Chondrocyte (in vitro differentiated cells): ENCODE results near the gene TEDC1. TPM values are rescaled to one million over a fixed set of nuclear protein-coding genes. Genes with fewer than 3 reads are reported as not detected.
A peak's percentile ranks its signal among the peaks of the same experiment; 100 is the strongest.

Experiments
- DNase-seq: peaks from one replicate; pipeline ENCODE4 v3.0.0; 2021; ENCODE audit warnings: mixed read lengths, low spot score
- H3K27ac Mint-ChIP-seq: one replicate; pipeline ENCODE4 v1.8.0; 2021; ENCODE audit warnings: mild to moderate bottlenecking, moderate library complexity, mixed read lengths; ENCODE audit not compliant: unreplicated experiment
- H3K27me3 Mint-ChIP-seq: 2 replicates; pipeline ENCODE4 v1.8.0; 2021; ENCODE audit warnings: low read depth, mixed read lengths
- H3K36me3 Mint-ChIP-seq: 2 replicates; pipeline ENCODE4 v1.8.0; 2021; ENCODE audit warnings: low read depth, mixed read lengths
- H3K4me1 Mint-ChIP-seq: 2 replicates; pipeline ENCODE4 v1.8.0; 2021; ENCODE audit warnings: low read depth, mild to moderate bottlenecking, mixed read lengths
- H3K4me3 Mint-ChIP-seq: one replicate; pipeline ENCODE4 v1.8.0; 2021; ENCODE audit warnings: mild to moderate bottlenecking, moderate library complexity, mixed read lengths; ENCODE audit not compliant: unreplicated experiment
- H3K9me3 Mint-ChIP-seq: 2 replicates; pipeline ENCODE4 v1.8.0; 2021; ENCODE audit warnings: low read depth, mixed read lengths
- CTCF ChIP-seq: fragments of 200-600 bp; sonication (generic); IDR thresholded peaks from 2 replicates; pipeline ENCODE4 v1.5.0; 2021; ENCODE audit warnings: antibody characterized with exemption, mild to moderate bottlenecking, moderate library complexity
- total RNA-seq: library from RNA; stranded (reverse); gene quantifications from 3 replicates; pipeline ENCODE4 v1.2.1, GENCODE V29; 2021

TEDC1 gene
- total RNA-seq, 1 donor from 2014 or later, result 12.9 TPM

GRCh38 chr14:105445901-105446845, 44.9 kb upstream of the TEDC1 start:
- Mint-ChIP-seq H3K27ac (no peak overlapping the region), H3K36me3 (peaks cover 5% of the 10 kb centered on the region), H3K4me1 (no peaks in the 10 kb centered on the region)

GRCh38 chr14:105446971-105447370, 44.1 kb upstream of the TEDC1 start:
- H3K27ac Mint-ChIP-seq, result no peak overlapping the region
- DNase-seq, result no peak
- no peak overlapping the region for H3K4me3 Mint-ChIP-seq
- no peaks in the 10 kb centered on the region for H3K4me1 Mint-ChIP-seq
- peaks cover 3% of the 10 kb centered on the region for H3K36me3 Mint-ChIP-seq
- H3K27me3 Mint-ChIP-seq, result no peaks in the 10 kb centered on the region
- no peak for TF ChIP-seq CTCF
- no peaks in the 10 kb centered on the region for H3K9me3 Mint-ChIP-seq

More at GRCh38 chr14:105445901-105446845, 44.9 kb upstream of the TEDC1 start:
- Mint-ChIP-seq H3K27me3 (no peaks in the 10 kb centered on the region), H3K9me3 (no peaks in the 10 kb centered on the region), H3K4me3 (no peak overlapping the region)
- TF ChIP-seq CTCF, result no peak
- DNase-seq, result no peak

DNA sequence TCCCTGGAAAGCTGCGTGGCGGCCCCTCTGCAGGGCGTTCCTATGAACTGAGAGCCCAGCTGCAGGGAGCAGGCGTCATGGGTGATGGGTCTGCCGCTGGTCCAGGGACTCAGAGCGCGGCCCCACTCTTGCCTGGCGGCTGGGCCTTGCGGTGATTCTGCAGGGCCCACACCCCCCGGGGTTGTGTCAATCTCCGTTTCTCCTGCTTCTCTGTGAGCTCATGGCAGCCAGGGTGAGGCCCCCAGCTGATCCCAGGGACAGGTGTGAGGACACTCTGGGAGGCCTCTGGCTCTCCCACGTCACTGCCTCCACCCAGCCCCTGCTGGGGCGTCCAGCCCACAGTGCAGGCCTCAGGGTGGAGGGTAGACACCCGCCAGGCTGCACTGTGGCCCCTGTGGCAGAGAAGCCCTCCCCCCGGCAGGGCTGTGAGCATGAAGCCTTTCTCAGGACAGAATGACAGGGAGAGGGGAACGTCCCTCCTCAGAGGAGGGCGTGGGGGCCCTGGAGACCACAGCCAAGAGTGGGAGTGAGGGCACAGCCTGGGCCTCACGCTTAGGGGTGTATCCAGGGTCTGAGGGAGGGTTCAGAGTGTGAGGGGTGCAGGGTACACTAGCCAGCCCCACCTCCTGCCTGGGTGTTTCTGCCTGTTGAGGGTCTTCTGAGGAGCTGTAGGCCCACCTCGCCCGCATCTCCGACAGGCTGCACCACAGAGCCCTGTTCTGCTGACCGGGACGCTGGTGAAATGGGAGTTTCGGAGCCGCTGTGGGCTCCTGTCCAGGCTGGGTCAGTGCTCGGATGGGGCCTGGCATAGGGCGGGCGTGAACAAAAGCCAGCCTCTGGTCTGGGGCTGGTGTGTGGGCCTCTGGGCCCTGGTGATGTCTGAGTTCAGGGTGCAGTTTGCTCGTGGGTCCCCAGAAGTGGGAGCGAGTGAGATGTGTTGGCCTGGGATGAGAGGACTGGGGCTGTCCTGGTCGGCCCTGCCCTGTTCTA, 43.1 kb upstream of the TEDC1 start:
- Mint-ChIP-seq H3K27me3 (no peaks in the 10 kb centered on the region), H3K4me3 (no peak overlapping the region), H3K36me3 (peaks cover 6% of the 10 kb centered on the region), H3K9me3 (no peaks in the 10 kb centered on the region), H3K4me1 (no peaks in the 10 kb centered on the region), H3K27ac (no peak overlapping the region)
- no peak for TF ChIP-seq CTCF
- DNase-seq, result no peak

GRCh38 chr14:105448706-105449111, 42.3 kb upstream of the TEDC1 start:
- Mint-ChIP-seq H3K4me1 (no peaks in the 10 kb centered on the region), H3K27ac (no peak overlapping the region), H3K36me3 (peaks cover 9% of the 10 kb centered on the region), H3K4me3 (no peak overlapping the region), H3K27me3 (no peaks in the 10 kb centered on the region), H3K9me3 (no peaks in the 10 kb centered on the region)
- TF ChIP-seq CTCF, result peak; percentile 86
- no peak for DNase-seq
